Suppressor macrophage treated with lipopolysaccharide for 4 hours (primary cell): ENCODE measurements around the gene GALNT18.

Source experiments
- DNase-seq: peaks from one replicate; pipeline ENCODE4 v3.0.0-alpha.2; 2020

The GALNT18 gene

DNA sequence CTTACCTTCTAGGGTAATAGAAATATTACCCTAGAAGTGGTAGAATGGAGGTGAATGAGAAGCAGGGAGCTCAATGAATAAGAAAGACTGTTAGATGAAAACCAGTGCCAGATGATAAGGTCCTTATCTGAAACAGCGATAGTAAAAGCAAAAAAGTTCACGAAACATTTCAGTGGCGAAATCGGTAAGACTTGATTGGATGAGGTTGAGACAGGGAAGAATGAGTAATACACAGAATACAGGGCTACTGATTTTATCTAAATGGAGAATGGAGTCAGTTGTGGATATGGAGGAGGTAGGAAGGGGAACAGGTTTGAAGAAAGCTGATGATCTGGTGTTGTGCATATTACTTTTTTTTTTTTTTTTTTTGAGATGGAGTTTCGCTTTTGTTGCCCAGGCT lies 96.5 kb downstream of the GALNT18 start:
- no peak for DNase-seq

DNA sequence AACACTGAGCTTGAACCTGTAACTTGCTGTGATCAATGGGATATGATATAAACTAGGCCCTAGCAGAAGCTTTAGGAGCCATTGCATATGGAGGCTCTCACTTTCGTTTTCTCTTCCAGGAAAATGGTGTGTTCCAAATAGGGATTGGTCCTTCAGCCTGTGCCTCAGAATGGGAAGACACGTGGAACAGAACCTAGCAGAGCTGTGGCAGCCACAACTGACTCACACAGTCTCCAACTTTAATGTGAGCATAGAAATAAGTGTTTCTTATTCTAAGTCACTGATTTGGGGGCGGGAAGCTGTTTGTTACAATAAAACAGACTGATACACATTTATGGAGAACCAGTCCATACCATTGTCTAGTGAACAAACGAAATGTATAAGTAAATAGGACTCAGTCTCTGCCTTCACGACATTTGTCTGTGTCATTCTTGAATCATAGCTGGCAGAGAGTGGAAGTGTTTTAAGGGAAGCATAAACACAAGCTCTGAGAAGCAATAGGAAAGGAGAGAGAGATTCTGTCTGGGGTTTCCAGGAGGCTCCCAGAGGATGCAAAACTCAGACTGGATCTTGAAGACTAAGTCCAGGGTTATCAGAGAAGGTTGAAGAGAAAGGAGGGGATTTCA lies 97.3 kb downstream of the GALNT18 start:
- DNase-seq = no peak

DNA sequence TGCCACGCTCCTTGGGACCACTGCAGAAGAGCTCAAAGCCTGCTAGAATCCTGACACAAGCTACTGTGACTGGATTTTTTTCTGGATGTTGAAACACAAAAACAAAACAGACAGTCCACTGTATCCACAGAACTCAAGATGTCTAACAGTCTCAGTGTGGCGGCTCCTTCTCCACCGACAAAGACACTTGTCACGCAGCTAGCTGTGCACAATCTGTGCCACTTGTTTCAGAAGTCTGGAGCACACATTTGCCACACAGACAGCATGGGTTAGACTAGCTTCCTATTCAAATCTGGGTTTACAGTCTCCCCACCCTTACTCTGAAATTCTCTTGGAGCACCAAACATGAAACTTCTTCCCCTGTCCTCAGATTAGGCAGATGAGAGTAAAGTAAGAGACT lies 99.2 kb downstream of the GALNT18 start:
- DNase-seq = no peak

DNA sequence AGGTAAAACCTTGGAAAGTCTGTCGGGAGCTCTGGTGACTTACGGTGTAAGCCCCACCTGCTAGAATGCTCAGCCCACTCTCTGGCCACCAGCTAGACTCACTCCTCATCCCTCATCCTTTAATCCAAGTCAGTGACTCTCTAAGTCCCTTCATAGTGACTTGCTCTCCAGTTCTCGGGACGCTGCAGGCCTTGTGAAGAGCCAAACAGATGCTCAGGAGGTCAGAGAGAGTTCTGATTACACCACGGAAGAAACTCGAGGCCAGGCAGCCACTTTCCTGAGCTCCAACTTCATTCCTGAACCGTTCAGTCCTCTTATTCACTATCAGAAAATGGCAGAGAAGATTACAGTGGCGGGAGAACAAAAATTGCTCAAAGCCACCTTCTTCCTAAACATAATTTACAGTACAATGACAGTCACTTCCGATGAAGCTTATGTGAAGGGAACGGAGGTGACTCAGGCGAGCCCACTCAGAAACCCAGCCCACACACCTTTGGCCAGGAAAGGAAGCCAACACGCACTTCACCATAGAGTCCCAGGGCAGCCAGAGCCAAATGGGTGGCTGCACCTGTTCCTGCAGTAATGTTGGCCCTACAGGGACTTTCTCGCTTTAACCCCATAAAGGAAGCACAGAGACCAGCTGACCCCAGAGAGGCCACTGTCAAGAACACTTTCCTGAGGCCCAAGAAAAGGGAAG lies 100.4 kb downstream of the GALNT18 start:
- no peak for DNase-seq

DNA sequence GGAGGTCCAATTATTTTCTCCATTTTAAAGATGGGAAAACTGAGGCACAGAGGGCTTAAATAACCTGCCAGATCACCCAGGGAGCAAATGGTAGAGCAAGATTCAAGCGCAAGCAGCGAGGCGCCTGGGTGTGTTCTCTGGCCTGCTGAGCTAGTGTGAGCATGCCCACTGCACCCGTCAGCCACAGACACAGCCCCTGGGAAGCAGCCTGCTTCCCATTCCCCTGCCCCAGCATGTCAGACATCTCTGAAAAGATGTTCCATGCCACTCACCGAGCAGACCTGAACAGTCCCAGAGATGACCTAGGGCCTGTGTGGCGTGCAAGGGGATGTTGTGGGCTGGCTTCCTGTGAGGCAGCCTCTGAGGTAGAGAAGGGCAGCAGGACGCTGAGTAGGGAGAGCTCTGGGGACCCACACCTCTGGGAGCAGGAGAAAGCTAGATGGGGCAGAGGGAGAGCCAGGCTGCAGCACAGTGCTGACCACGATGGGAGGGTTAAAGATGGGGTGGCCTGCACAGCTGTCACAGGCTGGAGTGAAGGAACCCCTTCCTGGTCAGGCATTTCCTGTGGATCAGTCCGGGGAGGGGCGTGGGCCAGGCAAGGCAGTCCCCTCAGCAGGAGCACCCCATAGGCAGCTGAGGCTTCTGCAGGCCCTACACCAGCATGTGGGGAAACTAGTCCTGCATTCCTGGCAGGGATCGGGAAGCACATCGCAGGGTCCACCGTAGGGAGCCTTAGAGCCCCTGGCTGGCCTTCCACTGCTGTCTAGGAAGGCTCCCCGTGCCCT lies 101.4 kb downstream of the GALNT18 start:
- no peak for DNase-seq

DNA sequence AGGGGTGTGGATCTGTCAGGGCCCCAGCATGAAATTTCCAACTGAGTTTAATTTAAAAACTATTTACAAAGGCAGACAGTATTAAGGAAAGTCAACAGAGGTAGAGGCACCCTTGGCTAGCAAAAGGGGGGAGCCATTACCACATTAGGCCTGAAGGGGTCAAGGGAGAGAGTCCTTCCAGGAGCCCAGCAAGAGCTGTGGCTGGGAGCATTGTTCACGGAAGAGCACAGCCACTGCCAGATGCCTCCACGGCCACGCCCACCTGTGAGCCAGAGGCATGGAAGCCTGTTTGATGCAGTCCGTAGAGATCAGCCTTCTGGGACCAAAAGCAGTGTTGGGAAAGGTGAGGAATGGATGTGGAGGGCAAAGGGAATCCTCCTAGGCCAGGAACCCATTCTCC lies 102.6 kb downstream of the GALNT18 start:
- no peak for DNase-seq

DNA sequence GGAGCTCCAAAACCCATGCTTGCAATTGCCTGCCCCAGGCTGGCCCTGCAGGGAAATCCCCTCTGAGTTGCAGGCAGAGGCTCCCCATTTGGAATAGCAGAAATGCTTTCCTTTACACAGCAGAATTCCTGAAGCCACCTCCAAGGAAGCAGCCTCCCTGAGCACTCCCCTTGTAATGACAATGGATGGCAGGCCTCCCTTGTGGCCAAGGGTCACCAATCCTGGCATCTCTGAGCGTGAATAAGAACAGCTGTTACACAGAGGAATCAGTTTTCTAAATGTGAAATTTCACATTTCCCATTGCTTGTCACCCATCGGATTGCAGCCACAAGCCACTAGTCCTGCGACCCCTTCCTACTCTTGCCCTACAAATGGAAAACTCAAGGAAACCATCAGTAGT lies 107.6 kb downstream of the GALNT18 start:
- DNase-seq = no peak

DNA sequence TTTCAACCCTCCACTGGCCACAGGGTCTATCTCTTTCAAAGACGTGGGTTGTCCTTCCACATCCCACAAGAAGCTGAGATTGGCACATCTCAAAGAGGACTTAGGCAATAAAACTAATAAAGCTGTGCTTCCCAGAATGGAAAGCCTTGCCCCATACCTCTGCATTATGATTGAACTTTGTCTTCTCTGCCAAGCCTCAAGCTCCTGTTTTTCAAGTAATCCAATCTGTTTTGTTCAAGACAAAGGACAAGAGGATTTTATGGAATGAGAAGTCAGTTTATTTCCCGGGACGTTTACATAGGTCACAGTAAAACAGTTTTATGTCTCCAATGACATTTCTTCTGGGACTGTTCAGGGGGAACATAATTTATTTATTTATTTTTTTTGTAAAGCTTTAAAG lies 108.4 kb downstream of the GALNT18 start:
- no peak for DNase-seq

DNA sequence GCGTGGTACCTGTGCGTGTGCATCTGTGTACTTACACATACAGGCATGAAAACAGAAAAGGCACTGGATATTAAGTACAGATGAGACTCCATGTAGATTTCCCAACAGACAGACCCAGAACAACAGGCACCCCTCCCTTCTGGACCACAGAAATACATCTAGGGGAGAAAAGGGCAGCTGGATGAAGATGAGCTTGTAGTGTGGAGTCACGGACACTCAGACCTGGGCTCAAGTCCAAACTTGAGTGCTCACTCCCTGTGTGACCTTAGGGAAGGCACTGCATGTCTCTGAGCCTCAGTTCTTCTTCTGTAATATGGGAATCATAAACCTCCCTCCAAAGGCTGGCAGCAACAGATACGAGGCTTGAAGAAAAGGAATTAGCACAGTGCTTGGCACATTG lies 108.9 kb downstream of the GALNT18 start:
- DNase-seq = no peak

DNA sequence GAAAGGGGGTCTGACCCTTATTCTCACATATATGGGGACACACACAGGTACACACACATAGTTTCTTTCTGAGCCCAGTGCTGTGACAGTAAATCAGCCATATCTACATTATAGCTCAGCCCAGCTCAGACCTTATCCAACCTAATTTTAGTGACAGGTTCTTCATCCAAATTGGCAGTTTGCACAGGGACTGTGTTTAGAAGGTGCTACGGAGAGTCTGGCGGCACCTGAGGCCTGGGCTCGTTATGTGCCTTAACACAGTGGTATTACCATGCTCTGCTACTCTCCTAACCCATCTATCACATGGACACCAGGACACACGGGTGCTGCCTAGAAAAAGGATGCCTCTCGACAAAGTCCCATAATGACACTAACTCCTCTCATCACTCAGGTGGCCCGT lies 109.3 kb downstream of the GALNT18 start:
- DNase-seq = no peak

DNA sequence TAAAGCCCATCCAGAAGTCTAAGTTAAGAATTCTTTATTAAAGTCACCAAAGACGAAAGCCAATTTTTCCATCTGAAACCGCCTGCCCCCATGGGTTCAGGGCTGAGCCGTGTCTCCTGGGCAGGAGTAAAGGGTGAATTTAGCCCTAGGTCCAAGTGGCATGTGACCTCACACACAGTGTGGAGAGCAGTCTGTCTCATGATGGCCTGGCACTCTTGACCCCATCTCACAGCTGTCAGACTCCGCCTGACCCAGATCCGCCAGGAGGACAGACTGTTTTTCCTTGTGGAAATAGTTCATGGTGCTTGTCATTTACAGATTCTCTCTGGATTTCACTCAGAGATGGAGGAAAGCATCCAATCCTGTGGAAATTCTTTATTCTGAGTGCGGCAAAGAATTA lies 109.7 kb downstream of the GALNT18 start:
- DNase-seq = no peak

DNA sequence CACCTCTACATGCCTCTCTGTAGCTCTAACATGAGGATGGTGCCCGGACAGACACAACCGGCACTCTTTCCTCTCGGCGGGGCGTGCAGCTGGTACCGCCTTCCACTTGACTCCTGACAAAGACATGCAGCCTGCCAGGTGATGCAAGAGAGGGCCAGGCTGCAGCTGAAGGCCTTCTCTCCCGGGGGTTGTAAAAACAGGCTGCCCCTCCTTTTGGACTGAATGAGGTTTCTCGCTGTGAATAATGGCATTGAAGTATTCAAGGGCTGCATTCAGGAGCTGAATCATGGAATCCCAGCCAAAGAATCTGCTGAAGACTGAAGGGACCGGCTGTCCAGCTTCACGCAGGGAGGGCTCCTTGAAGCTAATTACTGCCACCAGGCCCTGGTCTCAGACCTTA lies 110.9 kb downstream of the GALNT18 start:
- DNase-seq = no peak

DNA sequence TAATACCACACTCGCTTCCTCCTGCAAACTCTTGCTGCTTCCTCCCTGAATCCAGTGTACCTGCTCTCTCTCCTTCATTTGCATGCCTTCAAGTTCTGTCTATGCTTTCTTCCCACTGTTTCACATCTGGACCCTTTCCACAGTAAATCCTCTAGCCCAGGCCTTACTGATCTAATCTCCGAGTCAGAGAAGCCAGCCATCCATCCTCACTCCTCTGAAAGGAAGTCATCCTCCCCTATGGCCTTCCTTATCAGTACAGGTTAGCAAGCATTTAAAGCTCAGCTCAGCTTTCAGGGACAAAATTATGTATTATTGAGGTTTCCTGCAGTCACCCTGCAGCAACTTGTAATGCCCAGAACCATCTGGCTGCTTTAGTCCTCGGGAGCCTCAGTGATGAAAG lies 116.1 kb downstream of the GALNT18 start:
- DNase-seq = no peak

DNA sequence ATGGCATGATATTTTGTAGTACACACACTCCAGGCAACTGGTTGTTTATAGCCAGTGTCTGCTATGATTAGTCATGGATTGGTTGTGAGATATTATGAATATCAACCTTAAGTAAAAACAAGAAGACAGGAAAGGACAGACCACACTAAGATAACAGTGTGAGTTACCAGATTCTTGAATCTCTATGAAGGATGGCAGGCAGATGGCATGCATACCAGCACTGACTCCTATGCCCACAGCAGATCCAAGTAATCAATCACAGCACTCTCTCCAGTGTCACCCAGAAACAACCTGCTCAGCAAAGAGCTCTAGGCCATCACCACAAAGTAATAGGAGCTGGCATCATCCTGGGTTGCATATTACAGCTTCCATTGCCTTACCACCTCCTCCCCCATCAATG lies 116.6 kb downstream of the GALNT18 start:
- no peak for DNase-seq

DNA sequence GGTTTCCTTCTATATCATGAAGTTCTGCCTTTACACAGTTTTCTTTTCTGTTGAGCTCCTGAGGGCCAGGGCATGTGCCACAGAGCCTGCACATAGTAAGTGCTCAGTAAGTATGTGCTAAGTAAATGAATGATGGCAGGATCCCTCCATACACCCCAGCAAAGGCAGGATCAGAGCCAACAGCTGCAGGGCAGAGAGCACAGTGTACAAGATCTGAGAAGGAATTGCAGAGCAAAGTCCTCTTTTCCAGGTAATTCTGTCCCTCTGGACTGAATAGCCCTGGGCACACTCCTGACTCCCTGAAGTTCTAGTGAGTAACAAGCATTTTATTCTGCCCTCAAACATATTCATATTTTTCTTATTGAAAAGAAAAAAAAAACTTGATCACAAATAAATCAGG lies 117.7 kb downstream of the GALNT18 start:
- no peak for DNase-seq

DNA sequence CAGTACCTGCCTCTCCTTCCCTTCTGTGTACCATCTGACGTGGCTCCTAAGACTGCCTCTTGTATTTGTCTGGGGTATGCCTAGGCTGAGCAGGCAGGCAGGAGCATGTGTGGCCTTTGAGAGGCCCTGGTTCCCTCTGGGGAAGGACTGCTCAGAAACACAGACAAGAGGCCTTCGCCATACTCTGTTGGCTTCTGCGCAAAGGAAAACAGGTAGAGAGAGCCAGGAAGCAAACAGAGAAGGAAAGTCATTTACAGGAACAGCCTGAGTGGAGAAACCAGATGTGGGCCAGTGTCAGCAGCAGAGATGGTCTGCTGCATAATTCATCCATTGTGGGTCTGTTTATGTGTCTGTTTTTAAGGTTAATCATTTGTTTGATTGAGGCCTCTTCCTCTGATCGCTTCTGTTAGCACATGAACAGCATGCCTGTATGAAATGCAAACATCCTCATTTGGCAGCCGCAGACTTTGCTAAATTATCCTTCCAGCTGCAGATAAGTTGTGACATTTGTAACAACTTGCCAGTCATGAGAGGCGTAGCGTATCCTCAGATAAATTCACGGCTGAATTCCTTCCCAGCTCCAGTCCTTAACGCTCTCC lies 119.4 kb downstream of the GALNT18 start:
- no peak for DNase-seq

DNA sequence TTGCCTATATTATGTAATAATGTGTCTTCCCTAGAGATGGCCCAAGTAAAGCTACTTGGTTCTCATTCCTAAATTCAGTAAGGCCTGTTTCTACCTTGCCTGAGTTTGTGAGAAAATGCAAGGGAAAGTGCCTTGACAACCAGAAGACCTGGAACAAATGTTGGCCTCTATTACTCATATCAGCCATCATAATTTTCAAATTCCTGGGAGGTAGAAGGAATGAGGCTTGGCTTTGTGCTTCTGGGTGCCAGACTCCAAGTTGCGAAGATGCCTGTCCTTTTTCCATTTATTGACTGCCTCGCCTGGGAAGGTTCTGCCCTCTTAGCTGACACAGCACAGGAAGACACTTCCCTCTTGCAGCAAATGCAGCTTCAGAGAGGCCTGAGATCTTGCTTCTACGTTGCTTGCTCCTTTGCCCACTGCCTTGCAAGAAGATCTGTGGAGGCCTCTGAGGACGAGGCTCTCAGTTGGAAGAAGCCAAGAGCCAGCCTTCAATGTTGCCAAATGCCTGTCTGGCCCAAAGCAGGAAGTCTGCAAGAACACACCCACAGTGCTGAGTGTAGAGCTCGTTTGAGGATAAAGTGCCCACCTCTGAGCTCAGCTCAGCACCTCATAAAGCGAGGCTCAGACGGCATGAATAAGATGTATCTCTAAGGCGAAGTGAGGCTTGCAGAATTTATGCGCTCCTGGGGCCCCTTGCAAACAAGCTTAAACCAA lies 120.1 kb downstream of the GALNT18 start:
- DNase-seq = no peak

DNA sequence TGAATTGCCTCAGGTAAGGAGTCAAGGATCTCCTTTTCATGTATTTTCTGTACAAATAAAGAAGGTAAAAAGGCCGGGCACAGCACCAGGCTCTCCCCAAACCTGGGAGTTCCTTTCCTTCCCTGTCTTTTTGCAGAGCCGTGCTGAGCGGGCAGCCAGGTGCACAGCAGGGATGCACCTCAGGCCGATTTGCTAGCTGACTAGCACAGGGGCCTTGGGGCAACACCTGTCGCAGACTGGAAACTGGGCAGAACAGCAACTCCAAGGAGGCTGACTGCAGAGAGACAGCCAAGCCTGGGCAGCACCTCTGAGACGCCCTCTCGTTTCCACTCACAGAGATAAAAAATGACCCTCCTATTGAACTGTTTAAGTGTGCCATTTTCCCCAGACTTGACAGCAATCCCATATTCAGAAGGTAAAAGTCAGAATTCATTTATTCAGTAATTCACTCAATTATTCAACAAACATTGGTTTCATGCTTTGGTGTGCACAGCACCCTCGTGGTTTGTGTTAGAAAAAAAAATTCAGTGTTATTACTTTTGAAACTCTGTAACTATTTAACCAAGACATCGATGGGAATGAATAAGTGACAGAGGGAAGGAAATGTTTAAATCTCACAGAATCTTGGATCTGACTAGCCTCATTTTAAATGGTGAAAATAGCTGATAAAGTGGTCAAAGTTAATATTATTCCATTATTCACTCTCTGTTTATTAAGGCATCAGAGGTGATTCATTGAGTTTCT lies 120.9 kb downstream of the GALNT18 start:
- no peak for DNase-seq

DNA sequence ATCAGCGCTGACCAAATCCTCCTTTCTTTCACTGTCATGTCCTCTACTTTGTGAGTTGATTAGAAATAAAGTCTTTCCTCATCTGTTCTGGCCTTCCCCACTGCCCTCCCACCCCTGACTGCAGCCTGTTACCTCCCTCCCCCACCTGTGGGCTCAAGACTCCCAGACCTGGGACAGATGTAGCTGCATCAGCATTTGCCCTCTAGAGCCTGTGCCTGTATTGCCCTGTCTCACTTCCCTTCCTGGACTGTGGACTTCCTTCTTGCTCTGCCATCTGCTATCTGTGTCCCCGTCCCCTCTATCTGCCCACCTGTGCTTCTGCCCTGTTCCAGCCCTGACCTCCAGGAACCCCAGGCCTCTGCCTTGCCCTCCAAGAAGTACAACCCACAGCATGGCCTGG lies 122.5 kb downstream of the GALNT18 start:
- DNase-seq = no peak

DNA sequence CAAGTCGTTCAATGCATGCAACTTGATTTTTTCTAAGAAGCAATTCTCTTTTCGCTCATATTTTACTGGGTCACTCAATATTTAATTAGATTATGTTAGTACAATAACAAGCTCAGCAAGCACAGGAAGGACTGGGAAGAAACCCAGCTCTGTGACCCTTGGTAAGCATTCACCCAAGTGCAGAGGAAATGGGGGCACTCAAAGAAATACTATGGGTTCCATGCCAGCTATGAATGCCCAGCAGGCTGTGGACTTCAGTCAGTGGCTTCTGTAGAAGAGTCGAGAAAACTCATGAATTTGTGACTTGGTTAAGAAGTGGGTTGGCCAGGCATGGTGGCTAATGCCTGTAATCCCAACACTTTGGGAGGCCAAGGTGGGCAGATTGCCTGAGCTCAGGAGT lies 123.6 kb downstream of the GALNT18 start:
- DNase-seq = no peak

DNA sequence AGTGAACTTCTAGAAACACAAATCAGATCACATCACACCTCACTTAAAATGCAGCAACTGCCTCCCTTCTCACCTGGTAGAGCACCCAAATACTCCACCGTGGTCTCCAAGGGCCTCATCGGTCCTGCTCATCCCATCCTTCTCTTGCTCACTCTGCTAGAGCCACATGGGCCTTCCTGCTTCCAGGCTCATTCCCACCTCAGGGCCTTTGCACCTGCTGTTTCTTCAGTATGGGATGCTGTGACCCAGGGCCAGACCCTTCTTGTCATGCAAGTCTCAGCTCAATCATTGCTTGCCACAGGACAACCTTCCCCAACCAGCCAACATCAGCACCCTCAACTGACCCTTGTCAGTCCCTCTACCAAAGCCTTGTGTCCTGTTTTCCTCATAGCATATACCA lies 124.9 kb downstream of the GALNT18 start:
- DNase-seq = no peak

DNA sequence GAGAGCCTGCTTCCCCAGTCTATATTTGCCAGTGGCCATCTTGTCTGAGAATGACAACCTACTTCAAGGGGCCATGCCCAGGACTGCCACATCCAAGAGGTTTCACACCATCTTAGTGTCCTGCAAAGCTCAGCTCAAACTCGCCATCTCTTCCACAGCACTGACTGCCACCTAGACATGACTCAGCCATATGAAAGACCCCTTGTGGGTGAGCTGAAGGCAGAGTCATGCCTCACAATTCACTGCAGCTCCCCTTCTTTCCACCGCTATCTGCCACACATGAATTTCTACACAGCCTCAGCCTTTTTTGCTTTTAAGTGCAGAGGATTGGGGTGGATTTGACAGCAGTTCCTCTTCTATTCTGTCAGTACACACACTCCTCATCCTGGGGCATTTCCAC lies 127.5 kb downstream of the GALNT18 start:
- no peak for DNase-seq

DNA sequence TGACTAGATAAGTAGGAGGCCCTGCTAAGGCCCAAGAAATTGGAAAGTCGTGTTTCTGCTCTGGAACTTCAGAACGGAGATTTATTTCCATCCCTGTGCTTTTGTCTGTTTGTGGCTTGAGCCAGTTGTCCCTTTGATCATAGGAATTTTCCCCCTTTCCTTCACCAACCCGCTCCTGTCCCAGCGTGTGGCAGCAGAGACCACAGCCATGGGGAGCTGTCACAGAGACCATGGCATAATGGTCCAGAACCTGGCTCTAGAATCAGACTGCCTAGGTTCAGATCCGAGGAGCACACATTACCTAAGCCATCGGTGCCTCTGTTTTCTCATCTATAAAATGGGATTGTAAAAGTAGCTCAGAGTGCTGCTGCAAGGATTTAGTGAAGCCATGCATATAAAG lies 128.1 kb downstream of the GALNT18 start:
- no peak for DNase-seq
